A549 (cell line): ENCODE data around the gene ZNF664. TPM values are rescaled to one million over a fixed set of nuclear protein-coding genes. Genes with fewer than 3 reads are reported as not detected.

Source experiments
- ATAC-seq, 2 experiments: fragments of 200-7000 bp in 1 of 2; fragments of >200 bp in 1 of 2; cut with Nextera tagmentation in 1 of 2; cut with Tn5 transposase in 1 of 2; 3 replicates each; pipeline versions ENCODE4 v1.8.0 to v1.9.1; 2018 to 2020; ENCODE audit warnings: mild to moderate bottlenecking in 1 of 2, moderate library complexity in 1 of 2
- CTCF ChIA-PET: fragments of 300-600 bp; sonication (Branson Sonifier 250); formaldehyde crosslinking; extraction: SDS; loops from one replicate; lab custom pipeline; 2021; ENCODE audit warnings: antibody characterized with exemption, inconsistent platforms; lab: Yijun Ruan, JAX
- POLR2A ChIA-PET: fragments of 350-600 bp; formaldehyde crosslinking; extraction: SDS; loops from one replicate; lab custom pipeline; 2021; ENCODE audit warnings: antibody characterized with exemption, inconsistent platforms; lab: Yijun Ruan, JAX
- DNase-seq, 2 experiments: peaks; one replicate each; pipeline versions ENCODE4 v3.0.0 to v3.0.0-alpha.2; 2011 to 2016; ENCODE audit warnings: low read depth in 1 of 2, low spot score in 1 of 2
- FAIRE-seq: peaks from 2 replicates; lab custom pipeline; 2011; peaks lifted over from hg19 to GRCh38; lab: Jason Lieb, UNC
- H3K27ac ChIP-seq, 2 experiments: fragments of >200 bp; sonication (Bioruptor Twin); formaldehyde crosslinking; 3 replicates each; pipeline ENCODE4 v1.5.1; 2016 to 2017
- H3K4me1 ChIP-seq: fragments of >200 bp; sonication (Bioruptor Twin); formaldehyde crosslinking; 3 replicates; pipeline ENCODE4 v1.6.1; 2016
- H3K4me2 ChIP-seq: fragments of >200 bp; sonication (Bioruptor Twin); formaldehyde crosslinking; 3 replicates; pipeline ENCODE4 v1.6.1; 2016
- H3K4me3 ChIP-seq: fragments of >200 bp; sonication (Bioruptor Twin); formaldehyde crosslinking; 3 replicates; pipeline ENCODE4 v1.5.1; 2016
- H3K9me3 ChIP-seq: fragments of >200 bp; sonication (Bioruptor Twin); formaldehyde crosslinking; 3 replicates; pipeline ENCODE4 v1.6.1; 2016
- CBX2 ChIP-seq: fragments of 200-600 bp; sonication (generic); IDR thresholded peaks from 2 replicates; pipeline ENCODE4 v1.6.1; 2016; ENCODE audit warnings: low read depth, mild to moderate bottlenecking, borderline replicate concordance
- CBX8 ChIP-seq: fragments of 200-600 bp; sonication (generic); IDR thresholded peaks from 2 replicates; pipeline ENCODE4 v1.6.1; 2016
- CHD2 ChIP-seq: fragments of 150-350 bp; IDR thresholded peaks from 2 replicates; pipeline ENCODE4 v1.6.1; 2014; ENCODE audit warnings: low read length; ENCODE audit not compliant: partially characterized antibody
- CHD4 ChIP-seq: fragments of 200-600 bp; sonication (generic); IDR thresholded peaks from 2 replicates; pipeline ENCODE4 v1.6.1; 2016; ENCODE audit warnings: antibody characterized with exemption, mild to moderate bottlenecking, borderline replicate concordance
- EHMT2 ChIP-seq: fragments of 200-600 bp; sonication (generic); IDR thresholded peaks from 2 replicates; pipeline ENCODE4 v1.6.1; 2016; ENCODE audit warnings: antibody characterized with exemption, low read depth, mild to moderate bottlenecking, moderate library complexity
- ESRRA ChIP-seq: fragments of 150-350 bp; IDR thresholded peaks from 2 replicates; pipeline ENCODE4 v1.6.1; 2014; ENCODE audit warnings: mild to moderate bottlenecking, low read length, borderline replicate concordance
- FOSL2 ChIP-seq, 2 experiments: fragments of 450-650 bp in 1 of 2; fragments of >200 bp in 1 of 2; sonication (Bioruptor Twin) in 1 of 2; formaldehyde crosslinking; IDR thresholded peaks; 2 replicates each; pipeline versions ENCODE4 v1.5.0 to v1.6.1; 2016 to 2020; ENCODE audit warnings: mild to moderate bottlenecking in 1 of 2, moderate library complexity in 1 of 2
- HEYL ChIP-seq: fragments of 250-450 bp; sonication (Bioruptor Pico); IDR thresholded peaks from 2 replicates; pipeline ENCODE4 v1.8.0; 2021; ENCODE audit warnings: mild to moderate bottlenecking, moderate library complexity
- HMGXB4 ChIP-seq: fragments of 250-450 bp; sonication (Bioruptor Pico); IDR thresholded peaks from 2 replicates; pipeline ENCODE4 v1.5.0; 2021; ENCODE audit warnings: mild to moderate bottlenecking, moderate library complexity, borderline replicate concordance
- HOXA7 ChIP-seq: fragments of 250-450 bp; sonication (Bioruptor Pico); IDR thresholded peaks from 2 replicates; pipeline ENCODE4 v1.5.0; 2020; ENCODE audit warnings: mild to moderate bottlenecking, moderate library complexity
- JUN ChIP-seq, 2 experiments: fragments of >200 bp; sonication (Bioruptor Twin); formaldehyde crosslinking; IDR thresholded peaks; 2 replicates in 1 of 2; 3 replicates in 1 of 2; pipeline ENCODE4 v1.6.1; 2016 to 2017
- MAX ChIP-seq: IDR thresholded peaks from 2 replicates; pipeline ENCODE4 v1.6.1; 2012
- MAZ ChIP-seq: fragments of 150-350 bp; IDR thresholded peaks from 2 replicates; pipeline ENCODE4 v1.6.1; 2014; ENCODE audit warnings: antibody characterized with exemption, low read depth, low read length, borderline replicate concordance
- MYC ChIP-seq: IDR thresholded peaks from 2 replicates; pipeline ENCODE4 v1.6.1; 2012; ENCODE audit warnings: mild to moderate bottlenecking, inconsistent platforms, low read length, improper control_type of control experiment, borderline replicate concordance
- PHF8 ChIP-seq: fragments of 200-600 bp; sonication (generic); IDR thresholded peaks from 2 replicates; pipeline ENCODE4 v1.6.1; 2016; ENCODE audit warnings: low read depth, mild to moderate bottlenecking, antibody characterized with exemption, moderate library complexity, borderline replicate concordance
- RAD21 ChIP-seq, 2 experiments: fragments of >200 bp in 1 of 2; sonication (Bioruptor Twin) in 1 of 2; formaldehyde crosslinking in 1 of 2; IDR thresholded peaks in 1 of 2; conservative IDR thresholded peaks in 1 of 2; 2 replicates in 1 of 2; 3 replicates in 1 of 2; pipeline ENCODE4 v1.6.1; 2012 to 2018; ENCODE audit warnings: inconsistent platforms in 1 of 2
- RARB ChIP-seq: fragments of 250-450 bp; sonication (Bioruptor Pico); IDR thresholded peaks from 2 replicates; pipeline ENCODE4 v1.8.0; 2021; ENCODE audit warnings: mild to moderate bottlenecking, moderate library complexity
- RFX5 ChIP-seq: fragments of 450-650 bp; IDR thresholded peaks from 2 replicates; pipeline ENCODE4 v1.7.1; 2014; ENCODE audit warnings: antibody characterized with exemption, mild to moderate bottlenecking, moderate library complexity
- RNF2 ChIP-seq: fragments of 200-600 bp; sonication (generic); IDR thresholded peaks from 2 replicates; pipeline ENCODE4 v1.6.1; 2016; ENCODE audit warnings: low read depth, mild to moderate bottlenecking, antibody characterized with exemption, moderate library complexity, borderline replicate concordance
- TFCP2L1 ChIP-seq: fragments of 250-450 bp; sonication (Bioruptor Pico); IDR thresholded peaks from 2 replicates; pipeline ENCODE4 v1.5.0; 2021; ENCODE audit warnings: mild to moderate bottlenecking
- USF2 ChIP-seq: fragments of 450-650 bp; IDR thresholded peaks from 2 replicates; pipeline ENCODE4 v1.6.1; 2014; ENCODE audit warnings: antibody characterized with exemption
- ZC3H11A ChIP-seq: fragments of 450-650 bp; IDR thresholded peaks from 2 replicates; pipeline ENCODE4 v1.6.1; 2014; ENCODE audit warnings: antibody characterized with exemption, mild to moderate bottlenecking
- ZFP36 ChIP-seq: fragments of 450-650 bp; IDR thresholded peaks from 2 replicates; pipeline ENCODE4 v1.6.1; 2014; ENCODE audit warnings: borderline replicate concordance; ENCODE audit not compliant: partially characterized antibody
- ZNF302 ChIP-seq: fragments of 250-450 bp; sonication (Bioruptor Pico); IDR thresholded peaks from 2 replicates; pipeline ENCODE4 v1.9.0; 2021; ENCODE audit warnings: inconsistent platforms, mild to moderate bottlenecking, moderate library complexity
- WGBS: methylation state at CpG from one replicate; pipeline ENCODE4 v1.1.6; 2017; ENCODE audit errors: missing lambda C conversion rate; 5-methylcytosine and 5-hydroxymethylcytosine counted together
- polyA plus RNA-seq, 4 experiments: library from polyadenylated mRNA; depleted of rRNA in 3 of 4; stranded (reverse); fragments of >200 nt; fragmentation: RNase III in 1 of 4; extraction: RNeasy Plus Mini Kit Qiagen cat#74134 plus additional on column Dnase treatment in 1 of 4; gene quantifications; 2 replicates in 3 of 4; 3 replicates in 1 of 4; pipeline ENCODE4 v1.2.3, GENCODE V29; 2011 to 2017

The ZNF664 gene
- polyA plus RNA-seq, 2 of the 4 experiments (the other 2 are of a cell fraction): 88.3 to 112 TPM

- H3K9me3 ChIP-seq: no peaks in the 10 kb centered on the region; the same call in 2 of the 3 replicates
- CTCF ChIA-PET: interaction anchor here (0.9 to 1.3 kb wide), 2 partner anchors 22 to 31 kb away, joined by 3 to 6 read pairs; no protein-coding TSS in a partner anchor
- DNase-seq (no peak), FAIRE-seq (no peak), ATAC-seq (no peak)
- POLR2A ChIA-PET: no interaction called here
- TF ChIP-seq MYC (no peak), RNF2 (no peak), ZFP36 (no peak), RARB (CRISPR knock-in tag) (no peak), ZC3H11A (no peak), CHD2 (no peak), CBX2 (no peak), RFX5 (no peak), CHD4 (no peak), USF2 (no peak), MAZ (no peak), MAX (no peak), ESRRA (no peak), PHF8 (no peak), HOXA7 (no peak), HEYL (CRISPR knock-in tag) (no peak), TFCP2L1 (CRISPR knock-in tag) (no peak), EHMT2 (no peak), ZNF302 (CRISPR knock-in tag) (no peak), CBX8 (no peak)
- no peak overlapping the region for H3K4me3 ChIP-seq
- no peak overlapping the region for H3K27ac ChIP-seq
- H3K4me1 ChIP-seq: no peaks in the 10 kb centered on the region
- 93% methylated on average over 7 of the region's 7 CpGs for WGBS
- H3K4me2 ChIP-seq: no peak overlapping the region
Observed at GRCh38 chr12:123935956-123936355, 37.1 kb upstream of the ZNF664 start.

- Histone ChIP-seq H3K4me2 (no peak overlapping the region), H3K4me1 (no peaks in the 10 kb centered on the region), H3K4me3 (no peak overlapping the region), H3K9me3 (no peaks in the 10 kb centered on the region; the same call in 2 of the 3 replicates), H3K27ac (no peak overlapping the region)
- DNase-seq (no peak), FAIRE-seq (no peak), ATAC-seq (no peak)
- WGBS: 96% methylated on average over 18 of the region's 18 CpGs
- CTCF ChIA-PET: interaction anchor here (0.9 to 1.3 kb wide), 2 partner anchors 23 to 31 kb away, joined by 3 to 6 read pairs; no protein-coding TSS in a partner anchor
- POLR2A ChIA-PET: no interaction called here
- TF ChIP-seq FOSL2 (IDR thresholded peaks at IDR 0.05) (no peak), FOSL2 (CRISPR knock-in tag; IDR thresholded peaks at IDR 0.05) (no peak), MAX (no peak), JUN (IDR thresholded peaks at IDR 0.05) (no peak), RAD21 (conservative IDR thresholded peaks at IDR 0.05 in 1 of 2, IDR thresholded peaks at IDR 0.05 in 1 of 2) (no peak), EHMT2 (no peak), ZFP36 (no peak), HMGXB4 (no peak)
Observed at GRCh38 chr12:123936471-123936870, 36.5 kb upstream of the ZNF664 start.
